GM18502 (cell line): ENCODE data around the gene MCTP2.

Source experiments
- ATAC-seq: cut with Tn5 transposase; IDR thresholded peaks from one replicate; pipeline ENCODE4 v1.9.1; 2021; ENCODE audit warnings: mild to moderate bottlenecking; ENCODE audit not compliant: unreplicated experiment, poor library complexity

Gene MCTP2

DNA sequence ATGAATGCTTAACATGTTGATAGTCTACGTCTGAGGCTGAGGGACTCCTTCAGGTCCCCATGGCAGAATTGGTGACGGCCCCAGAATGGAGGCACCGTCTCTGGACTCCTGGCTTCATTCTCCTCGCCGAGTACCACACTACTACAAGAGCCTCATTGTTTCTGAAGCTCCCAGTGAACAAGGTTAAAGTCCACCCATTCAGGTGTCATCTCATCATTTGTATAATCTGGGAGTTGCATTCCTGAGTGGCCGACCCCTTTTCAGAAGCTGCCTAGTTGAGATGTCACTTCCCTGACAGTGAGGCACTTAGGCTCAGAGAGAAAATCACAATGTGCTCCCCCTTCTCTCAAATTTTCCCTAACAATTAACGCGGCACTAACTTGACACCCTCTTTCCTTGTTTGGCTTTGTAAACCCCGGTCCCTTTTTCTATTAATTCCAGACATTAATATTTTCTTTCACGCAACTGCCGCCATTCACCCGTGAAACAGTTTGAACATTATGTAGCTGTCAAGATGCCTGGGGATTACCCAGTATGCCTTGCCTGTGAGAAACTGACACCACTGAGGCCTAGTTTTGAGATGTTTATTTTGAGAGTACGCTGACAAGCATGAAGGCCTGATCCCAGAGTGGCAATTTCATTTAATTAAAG is 105.6 kb downstream of the MCTP2 start:
- ATAC-seq: no peak

DNA sequence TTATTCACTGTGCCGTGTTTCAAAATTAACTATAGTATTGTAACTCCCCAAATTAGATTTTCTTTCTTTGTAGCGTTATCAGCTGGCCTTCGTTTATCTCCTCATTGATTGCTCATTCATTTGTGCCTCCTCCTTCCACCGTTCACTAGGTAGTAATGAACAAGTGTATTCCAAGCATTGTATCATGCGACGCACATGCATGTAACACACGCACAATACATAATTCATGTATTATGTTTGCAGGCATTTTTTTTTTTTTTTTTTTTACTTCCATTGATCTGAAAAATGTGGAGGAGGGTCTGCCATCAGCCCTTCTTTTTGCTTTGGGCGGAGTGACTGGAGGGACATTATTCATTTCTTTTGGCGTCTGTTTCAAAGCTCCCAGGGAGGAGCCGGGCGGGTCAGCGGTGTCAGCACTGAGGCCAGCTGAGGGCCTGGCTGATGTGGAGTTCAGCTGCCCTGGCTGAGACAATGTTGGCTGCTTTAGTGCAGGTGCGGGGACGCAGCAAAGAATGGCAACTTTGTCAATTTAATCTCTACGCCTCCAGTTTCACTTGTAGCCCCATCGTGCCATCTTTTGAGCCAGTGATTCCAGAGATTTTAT is 107.0 kb downstream of the MCTP2 start:
- ATAC-seq: no peak

DNA sequence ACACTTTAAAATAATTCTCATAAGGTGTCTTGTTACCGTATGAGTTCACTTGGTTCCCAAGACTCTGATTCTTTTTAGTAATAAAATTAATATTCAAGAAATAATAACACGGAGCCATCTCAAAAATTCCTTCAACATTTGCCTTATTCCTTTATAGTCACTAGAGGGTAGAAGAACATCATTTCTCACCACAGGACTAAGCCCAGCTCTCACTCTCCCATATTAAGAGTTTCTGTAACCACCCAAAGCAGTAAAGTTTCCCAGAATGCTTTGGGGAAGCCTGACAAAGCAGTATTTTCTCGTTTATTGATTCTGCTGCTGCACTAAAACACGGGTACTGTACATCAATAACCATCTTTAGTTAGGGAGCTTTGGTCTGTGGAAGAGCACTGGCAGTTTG is 114.9 kb downstream of the MCTP2 start:
- ATAC-seq: no peak

DNA sequence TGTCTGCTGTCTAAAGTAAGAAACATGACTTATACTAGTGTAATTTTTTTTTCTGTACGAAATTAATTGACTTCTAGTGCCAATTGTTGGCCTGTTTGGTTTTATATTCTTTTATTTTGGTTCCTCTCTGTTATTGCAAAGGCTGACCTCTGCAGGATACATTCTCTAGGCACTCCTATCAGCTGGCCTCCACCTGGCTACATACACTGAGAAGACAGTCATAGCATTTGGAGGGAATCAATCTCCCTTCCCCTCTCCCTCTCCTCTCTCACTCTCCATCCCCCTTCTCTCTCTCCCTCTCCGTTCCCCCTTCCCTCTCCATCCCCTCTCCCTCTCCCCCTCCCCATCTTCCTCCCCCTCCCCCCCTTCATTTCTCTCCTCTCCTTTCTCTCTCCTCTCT is 116.7 kb downstream of the MCTP2 start:
- no peak for ATAC-seq

DNA sequence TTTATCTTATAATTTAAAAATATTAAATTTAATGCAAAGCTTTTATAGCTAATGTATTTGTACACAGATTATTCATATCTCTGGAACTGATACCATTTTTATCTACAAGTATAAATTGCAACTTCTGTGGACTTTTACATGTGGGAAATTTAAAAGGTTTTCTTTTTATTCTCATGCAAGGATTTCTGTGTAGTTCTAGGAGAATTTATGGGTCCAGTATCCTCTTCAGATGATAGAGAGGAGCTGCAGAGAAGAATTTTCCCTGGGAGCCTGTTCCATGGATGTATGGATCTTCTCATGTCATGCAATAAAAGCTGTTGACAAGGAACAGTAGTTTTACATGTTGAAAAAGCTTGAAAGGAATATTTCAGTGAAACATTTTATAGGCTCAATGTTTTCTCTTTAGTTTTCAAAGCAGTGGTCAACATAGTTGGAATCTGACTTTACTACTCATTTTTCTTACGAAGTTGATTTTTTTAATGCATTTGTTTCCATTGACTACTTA is 119.7 kb downstream of the MCTP2 start:
- no peak for ATAC-seq

DNA sequence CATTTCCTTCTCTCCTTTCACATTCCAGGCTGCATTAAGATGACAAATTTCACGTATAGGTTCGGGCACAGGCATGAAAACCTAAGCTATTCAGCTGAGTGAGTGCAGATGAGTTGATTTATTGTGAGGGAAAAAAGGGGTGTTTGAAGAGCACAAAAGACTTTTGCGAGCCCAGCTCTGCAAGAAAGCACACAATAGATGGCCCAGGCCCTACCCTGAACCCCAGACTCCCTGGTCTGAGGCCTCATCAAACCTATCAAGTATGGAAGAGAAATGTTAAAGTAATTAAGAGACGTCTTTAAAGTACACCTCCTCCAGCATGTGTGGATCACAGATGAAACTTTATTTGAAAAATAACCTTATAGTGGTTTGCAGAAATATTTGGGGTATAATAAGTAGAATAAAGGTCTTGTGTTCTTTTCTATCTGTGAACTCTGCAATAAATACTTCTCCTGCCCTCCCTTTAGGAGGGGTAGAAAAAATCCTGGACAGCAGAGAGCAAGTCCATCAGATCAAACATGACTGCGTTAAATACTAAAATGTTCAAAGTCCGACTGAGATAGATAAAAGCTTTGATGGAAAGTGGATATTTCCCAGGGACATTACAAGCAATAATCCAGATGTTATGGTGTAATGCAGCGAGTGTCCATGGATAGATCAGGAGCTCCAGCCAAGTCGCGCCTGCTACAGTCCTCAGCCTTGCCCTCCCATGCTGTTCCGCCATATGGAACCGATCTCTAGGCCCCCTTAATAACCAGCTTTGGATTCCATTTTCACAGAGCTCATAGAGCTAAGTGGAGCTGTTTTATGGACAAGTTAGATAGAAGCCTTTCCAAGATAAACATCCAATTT is 121.5 kb downstream of the MCTP2 start:
- no peak for ATAC-seq

DNA sequence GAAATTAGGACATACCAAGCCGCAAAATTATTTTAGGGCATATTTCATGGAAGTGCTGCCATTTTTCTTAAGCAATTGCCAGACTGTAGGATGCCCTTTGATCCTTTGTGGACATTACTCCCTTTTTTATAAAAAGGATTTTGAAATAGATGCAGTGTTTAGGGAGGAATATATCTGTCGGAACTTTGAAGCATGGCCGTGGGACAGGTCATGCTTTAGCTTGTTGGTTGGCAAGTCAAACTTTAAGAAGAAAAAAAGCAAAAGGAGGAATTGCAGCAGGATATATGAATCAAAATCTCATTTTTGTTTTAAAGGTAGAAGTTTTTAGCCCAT is 122.1 kb downstream of the MCTP2 start:
- no peak for ATAC-seq

DNA sequence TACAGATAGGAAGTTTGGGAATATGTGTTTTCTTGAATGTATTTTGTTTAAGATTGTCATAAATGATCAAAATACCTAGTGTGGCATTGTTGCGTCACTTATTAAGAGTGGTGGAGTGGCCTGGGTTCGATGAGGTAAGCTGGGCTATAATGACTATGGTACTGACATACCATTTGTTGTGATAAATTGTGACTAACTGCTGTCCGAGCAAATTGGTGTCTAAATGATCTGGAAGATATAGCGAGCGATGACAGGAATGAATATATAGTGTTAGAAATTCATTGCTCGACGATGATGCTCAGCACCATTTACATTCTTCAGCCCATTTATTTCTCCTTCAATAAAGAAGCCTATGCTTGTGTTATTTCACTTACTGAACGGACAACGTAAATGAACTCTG is 123.3 kb downstream of the MCTP2 start:
- ATAC-seq: no peak

DNA sequence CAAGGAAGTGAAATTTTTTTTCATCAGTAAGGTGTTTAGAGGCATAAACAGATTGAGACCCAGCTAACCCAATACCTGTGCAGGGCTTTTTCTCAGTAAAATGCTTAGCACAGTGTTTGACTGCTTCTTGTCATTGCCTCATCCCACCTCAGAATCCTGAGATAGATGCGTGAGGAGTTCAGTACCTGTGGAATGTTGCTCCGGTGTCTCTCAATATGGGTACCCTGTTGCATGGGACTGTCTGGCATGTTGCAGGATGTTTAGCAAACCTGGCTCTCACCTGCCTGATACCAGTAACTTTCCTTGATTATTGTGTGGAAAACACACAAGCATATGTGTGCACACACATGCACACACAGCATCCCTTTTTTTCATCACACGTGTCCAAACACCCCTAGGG is 128.4 kb downstream of the MCTP2 start:
- ATAC-seq: no peak

DNA sequence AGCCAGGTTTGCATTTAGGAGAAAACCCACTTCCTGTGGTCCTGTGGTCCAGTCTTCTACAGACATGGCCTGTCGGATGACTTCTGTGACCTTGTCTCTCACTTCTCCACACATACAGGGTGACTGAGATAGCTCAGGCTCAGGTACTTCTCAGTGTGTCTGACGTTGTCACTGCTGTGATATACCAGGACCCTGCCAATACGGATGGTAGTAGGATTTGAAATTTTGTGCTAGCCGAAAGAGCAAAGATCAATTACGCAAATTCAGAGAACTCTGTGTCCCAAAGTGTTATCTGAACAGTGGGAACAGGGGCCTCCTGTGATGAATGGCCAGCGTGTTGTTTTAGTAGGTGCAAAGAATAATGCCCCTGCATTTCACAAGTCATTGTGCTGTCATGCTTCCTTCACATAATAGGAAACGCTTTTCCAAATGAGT is 128.9 kb downstream of the MCTP2 start:
- ATAC-seq: no peak

DNA sequence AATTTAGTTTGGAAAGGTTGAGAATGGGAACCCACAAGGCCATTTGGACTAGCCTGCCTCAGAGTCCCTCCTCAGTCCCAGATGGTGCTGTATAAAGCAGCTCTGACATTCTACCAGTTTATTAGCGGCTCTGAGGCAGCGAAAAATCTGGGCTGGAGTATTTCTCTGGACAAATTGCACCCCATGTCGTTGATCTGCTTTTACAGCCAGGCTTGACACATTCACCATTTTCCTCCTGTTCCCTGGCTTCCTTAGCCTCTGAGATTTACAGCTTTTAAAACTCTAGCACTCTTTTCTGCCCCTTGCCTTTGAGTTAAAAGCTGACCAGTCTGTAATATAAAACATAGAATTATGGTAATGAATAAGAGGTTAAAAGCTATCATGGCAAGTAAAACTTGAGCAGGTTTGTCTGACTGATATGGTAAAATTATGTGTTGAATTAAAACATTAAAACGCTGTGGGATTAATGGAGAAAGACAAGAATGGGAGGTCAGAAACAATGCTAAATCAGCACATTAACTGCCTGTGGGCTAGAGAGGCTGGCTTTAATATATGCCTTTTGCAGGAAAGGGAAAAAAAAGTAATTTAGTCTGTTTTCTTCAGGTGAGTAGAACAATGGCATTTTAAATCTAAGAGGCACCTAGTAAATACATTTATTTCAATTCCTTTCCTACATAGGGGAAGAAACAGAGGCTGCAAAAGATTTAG is 131.2 kb downstream of the MCTP2 start:
- no peak for ATAC-seq

DNA sequence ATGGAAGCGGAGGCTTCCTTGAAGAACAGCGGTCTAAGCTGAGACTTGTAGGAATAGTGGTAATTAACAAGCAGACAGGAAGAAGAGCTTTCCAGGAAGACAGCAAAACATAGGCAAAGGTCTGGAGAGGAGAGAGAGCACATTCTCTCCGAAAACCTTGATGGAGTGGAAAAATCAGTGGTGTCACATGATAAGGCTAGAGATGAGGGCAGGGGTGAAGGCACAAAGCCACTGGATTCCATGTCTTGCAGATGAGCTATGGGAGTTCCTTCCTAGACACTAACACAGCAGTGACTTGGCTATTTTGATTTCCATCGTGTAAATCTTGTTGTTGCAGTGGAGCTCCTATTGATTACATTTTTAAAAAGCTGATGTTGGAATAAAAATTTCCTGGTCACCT is 132.0 kb downstream of the MCTP2 start:
- no peak for ATAC-seq

DNA sequence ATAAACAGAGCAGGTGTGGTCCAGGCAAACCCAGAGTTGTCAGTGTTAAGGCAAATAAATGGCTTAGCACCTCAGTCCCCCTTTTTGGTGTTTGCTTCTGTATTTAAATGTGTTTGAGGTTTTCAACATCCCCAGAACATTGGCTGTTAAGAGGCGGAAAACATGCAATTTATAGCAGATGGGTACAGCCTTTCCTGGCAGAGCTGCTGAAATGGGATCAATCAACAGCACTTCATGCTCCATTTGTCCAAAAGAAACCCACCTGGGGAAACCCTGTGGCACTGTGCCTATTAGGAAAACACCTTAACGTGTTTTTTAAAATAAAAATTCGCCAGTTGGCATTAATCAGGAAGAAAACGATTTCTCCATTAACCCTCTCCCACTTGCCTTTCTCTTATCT is 135.4 kb downstream of the MCTP2 start:
- no peak for ATAC-seq

DNA sequence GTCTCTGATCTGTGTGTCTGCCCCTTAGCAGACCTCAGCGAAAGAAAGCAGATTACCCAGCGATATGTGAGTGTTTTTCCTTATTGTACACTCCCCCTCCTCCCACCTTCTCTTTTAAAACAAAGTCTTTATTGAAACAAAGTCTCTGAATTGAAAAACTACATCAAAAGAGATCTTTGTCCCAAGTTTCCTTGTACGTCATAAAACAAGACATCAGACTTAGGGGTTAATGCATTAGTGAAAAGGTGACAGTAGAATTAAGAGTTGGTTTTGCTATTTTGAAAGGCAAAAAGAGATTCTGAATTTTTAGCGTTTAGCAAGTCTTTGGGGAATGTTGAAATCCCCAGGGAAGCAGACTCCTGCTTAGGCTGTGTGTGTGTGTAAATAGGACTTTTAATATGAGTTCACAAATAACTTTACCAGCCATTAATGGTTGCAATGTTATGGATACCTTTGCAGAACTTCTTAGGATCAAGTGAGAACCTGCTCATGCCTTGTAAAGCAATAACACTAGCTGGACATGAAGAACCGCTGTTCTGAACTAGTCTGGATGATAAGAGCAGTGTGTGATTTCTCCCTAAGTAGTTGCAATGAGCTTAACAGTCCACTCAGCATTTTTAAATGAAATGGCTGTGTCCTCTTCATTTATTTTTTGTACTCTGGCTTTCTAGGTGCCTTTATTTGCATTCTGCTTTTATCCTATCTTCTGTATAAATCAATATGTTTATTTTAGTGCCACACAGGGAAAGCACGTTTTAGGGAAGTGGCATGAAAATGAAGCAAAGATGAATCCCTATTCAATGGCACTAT is 136.6 kb downstream of the MCTP2 start:
- no peak for ATAC-seq

DNA sequence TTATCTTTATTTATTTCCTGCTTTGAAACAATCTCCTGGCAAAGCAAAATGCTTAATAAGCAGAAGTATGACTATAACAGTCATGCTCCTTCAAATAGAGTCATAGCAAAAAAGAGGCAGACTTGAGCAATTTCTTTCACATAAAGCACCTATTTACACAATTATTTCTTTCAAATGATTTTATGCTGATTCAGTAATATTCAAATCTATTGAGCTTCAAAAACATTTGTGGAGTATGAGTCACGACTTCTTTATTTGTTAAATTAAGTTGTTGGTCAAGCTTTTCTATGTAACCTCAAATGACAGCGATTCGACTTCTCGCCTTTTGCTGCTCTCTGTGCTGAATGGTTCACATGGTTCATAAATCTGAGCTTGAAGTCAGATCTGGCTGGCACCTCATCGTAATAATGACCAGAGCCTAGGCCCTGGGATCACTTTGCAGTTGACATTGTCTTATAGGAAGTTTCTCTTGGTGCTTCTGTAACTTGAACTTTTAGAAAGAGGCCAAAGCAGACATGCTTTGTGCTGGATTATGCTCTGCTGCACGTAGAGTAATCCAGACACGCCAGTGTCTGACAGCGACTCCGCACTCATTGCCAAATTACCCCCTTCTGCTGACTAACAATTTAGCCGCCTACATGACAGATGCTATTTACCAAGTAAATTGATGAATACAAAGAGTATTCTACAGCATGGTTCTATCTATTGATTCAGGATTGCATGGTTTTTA is 139.0 kb downstream of the MCTP2 start:
- no peak for ATAC-seq

DNA sequence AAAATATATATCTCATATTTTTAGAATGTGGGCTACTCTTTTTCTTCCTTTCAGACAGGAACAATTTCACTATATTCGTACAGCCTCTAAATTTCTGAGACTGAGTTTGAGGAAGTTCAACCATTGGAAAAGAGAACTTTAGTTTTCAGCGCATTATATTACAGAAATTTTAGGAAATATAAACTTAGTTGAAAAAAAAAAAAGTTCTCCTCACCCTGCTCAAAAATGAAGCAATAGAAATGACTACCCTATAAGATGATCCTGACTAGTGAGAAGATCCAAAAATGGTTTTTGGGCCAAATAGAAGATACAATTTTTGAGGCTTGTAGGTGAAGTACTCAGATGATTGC is 139.6 kb downstream of the MCTP2 start:
- ATAC-seq: no peak

DNA sequence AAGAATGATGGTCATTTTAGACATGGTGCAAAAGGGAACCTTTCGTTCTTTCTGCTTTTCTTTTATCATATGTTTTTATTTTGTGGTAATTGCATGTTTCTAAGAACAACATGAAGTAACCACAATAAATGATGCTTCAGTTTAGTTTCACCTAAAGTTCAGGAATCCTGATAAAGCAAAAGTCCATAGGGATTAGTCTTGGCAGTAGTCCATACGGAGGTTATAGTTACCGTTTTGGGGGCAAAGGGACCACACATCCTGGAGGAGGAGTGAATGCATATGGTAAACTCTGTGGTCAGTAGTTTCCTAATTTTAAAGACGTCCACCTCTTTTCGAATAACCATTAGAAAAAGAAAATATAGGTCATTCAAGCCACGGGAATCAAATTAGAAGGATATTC is 141.5 kb downstream of the MCTP2 start:
- ATAC-seq: no peak

DNA sequence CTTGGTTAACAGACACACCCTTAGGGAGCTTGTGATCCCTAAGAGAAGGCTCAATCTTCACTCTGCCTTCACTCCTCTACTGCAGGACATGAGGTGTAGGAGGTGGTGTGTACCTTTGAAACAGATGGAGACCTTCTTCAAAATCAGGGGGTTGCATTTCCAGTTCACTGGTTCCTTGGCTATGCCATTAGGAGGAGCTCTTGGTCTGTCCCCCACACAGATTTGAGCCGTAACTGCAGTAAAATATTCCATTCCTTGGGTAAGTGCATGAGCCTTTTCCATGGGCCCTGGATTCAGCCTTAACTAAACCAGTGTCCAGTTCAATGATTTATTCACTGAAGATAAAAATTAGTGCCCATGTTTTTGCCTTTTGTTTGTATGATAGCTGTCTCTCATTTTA is 144.6 kb downstream of the MCTP2 start:
- no peak for ATAC-seq

DNA sequence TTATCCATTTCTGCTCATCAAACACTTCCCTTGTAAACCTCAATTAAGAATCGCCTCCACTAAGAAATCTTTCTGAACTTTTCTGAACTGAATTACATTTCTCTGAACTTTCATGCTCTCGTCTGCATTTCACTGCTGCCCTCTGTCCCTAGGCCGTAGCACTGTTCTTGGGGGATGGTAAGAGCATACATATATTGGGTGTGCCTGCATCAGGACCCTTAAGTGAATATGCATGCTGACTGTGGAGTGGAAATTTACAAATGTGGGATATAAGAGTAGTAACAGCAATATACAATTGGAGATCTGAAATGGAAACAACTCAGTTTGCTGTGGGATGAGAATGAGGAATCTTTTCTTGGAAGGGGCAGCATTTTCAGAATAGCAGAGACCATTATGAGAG is 148.6 kb downstream of the MCTP2 start:
- ATAC-seq: no peak

DNA sequence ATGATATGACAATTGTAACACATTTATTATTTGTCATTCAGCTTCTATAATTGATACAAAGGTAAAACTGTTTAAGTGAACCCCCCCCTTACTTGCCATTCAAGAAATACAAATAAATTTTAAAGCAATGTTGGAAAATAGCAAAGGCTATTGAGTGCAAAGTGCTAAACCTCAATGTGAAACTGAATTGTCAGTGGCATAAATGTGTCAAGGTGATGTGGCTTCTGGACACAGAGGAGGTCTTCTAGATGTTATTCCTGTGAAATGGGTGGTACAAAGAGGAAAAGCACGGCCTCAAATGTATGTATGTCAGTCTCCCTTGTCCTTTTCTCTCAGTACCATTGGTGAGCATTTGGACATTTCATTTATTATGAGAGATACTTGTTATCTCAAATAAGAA is 149.4 kb downstream of the MCTP2 start:
- no peak for ATAC-seq
